ENCODE data around the gene TTLL11.

TTLL11 gene

DNA sequence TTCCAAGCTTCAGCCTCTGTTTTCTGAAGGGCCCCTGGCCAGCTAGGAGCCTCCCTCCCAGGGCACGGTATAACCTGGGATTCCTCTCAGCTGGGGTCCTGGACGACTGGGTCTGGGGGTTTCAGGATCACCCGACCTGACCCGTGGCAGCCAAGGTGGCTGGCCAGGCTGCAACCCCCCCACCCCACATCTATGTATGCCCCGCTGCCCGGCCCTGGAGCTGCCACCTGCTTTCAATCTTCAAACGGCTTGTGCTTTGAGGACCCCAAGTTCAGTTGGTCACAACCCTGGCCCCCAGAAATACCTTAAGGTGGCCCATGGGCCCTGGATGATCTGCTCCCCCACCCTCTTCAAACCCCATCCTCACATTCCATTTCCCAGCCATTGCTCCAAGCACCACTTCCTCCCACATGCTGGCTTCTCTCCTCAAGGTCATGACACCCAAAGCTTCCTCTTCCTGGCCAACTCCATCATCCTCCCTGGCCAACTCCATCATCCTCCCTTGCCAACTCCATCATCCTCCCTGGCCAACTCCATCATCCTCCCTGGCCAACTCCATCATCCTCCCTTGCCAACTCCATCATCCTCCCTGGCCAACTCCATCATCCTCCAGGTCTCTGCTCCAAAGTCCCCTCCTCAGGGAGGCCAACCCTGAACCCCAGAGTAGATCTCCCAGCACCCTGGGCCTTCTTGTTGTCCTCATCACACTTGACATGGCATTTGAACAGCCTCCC lies 17.2 kb upstream of the TTLL11 start:
- no peak for DNase-seq (ENCODE audit: low spot score)

DNA sequence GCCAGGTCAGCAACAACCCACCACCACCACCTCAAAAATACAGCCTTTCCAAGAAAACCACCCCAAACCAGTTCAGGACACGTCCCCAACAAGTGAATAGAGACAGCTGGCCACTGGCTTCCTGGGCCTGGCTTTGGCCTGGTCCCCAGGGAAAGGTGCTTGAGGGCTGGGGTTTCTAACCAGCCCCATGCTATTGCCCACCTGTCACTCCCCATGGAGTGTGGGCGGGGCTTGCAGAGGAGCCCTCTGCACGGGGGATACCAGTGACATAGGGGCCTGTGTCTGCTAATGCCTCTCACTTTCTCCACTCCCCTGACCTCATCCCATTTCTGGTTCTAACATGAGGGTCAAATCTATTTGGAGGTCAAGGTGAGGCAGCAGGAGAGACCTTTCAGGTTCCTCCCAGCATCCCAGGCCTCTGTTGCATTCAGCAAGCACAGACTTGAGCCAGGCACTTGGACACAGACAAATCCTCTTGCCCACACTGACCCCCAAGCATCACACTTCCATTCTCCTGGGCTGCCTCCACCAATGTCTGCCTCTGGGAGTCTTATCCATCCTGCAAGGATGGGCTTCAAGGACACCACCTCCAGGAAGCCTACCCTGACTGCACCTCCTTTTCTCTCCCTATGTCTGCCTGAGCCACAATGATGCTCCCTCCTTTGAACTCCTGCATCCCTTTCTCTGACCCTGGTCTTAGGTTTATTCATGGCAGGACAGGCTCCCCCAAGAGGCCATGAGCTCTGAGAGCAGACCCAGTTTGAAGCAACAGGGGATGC lies 16.1 kb upstream of the TTLL11 start:
- DNase-seq (ENCODE audit: low spot score) = no peak

DNA sequence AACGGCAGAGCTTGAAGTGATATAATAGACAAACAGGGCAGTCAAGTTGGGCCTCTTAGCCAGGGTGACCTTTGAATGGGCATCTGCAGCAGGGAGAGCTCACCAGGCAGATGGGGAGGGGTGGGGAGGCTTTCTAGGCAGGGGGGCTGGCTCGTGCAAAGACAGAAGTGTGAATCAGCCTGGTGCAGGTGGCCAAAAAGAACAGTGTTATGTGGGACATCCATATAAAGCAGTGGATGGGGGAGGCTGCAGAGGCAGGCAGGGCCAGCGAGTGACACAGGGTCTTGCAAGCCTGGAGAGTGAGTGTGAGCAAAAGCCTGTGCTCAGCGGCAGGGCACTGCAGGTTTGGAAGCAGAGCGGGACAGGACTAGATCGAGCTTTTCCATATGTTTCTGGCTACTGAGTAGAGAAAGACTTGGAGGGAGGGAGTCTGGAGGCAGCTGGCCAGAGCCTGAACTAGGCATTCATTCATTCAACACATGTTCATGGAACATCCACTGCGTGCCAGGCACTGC lies 14.2 kb upstream of the TTLL11 start:
- no peak for DNase-seq (ENCODE audit: low spot score)

DNA sequence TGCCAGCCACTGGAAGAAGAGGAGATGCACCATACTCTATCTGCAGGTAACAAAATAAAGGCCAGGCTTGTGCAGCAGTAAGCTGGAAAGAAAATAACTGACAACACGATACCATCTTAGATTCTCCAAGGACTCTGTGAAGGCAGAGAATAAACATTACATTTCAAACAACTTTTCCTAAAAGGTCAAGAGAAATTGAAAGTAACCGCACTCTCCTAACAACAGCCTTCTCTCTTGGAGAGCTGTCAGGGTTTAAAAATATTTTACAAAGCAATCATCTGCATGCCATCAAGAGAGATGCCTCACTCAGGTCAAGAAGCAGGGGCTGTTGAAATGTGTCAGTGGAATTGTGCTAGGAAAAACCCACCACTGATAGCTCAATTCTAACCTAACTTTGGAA lies 13.5 kb upstream of the TTLL11 start:
- no peak for DNase-seq (ENCODE audit: low spot score)

DNA sequence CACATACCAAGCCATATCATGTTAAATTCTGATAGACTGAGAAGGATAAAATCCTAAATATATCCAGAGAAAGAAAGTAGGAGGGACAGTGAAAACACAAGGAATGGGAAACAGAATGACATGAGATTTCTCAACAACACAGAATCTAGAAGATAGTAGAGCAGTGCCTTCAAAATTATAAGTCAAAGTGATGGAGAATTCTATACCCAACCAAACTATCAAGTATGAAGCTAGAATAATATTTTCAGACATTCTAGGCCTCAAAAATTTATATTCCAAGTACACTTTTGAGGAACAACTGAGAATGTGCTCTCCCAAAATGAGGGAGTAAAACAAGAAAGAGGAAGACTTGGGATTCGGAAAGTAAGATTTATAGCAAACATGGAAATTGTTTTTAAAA lies 10.9 kb upstream of the TTLL11 start:
- no peak for DNase-seq (ENCODE audit: low spot score)

DNA sequence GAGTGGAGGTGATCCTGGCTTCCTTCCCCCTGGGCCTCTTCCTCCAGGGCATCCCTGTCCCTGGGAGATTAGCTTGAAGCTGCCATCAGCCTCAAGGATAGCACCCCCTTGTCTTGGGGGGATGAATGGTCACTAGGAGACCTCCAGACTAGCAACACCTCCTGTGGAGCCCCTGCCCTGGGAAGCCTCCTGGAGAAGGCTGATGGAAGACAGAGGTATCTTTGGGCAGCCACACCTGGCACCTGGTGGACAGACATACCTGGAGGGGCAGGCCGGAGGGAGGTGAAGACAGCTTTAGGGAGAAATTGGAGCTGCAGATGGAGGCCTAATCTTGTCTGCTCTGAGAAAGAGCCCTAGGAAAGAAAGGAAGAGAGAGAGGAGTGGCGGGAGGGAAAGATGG lies 9.0 kb upstream of the TTLL11 start:
- DNase-seq (ENCODE audit: low spot score) = no peak

DNA sequence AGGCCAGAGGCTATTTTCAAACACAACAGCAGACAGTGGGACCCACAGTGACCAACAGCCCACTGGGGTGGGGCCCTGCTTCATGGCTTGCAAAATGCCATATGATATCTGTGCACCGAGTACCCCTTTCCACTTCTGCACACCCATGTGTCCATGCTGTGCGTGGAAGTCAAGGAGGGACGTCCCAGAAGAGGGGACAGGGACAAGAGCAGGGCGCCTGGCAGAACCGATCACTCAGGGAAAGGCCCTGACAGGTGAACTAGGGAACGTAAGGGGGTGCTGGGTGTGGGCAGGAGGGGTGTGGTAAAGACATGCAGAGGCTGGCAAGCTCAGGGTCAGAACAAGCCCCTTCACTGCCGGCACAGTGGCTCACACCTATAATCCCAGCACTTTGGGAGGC lies 7.6 kb upstream of the TTLL11 start:
- no peak for DNase-seq (ENCODE audit: low spot score)

DNA sequence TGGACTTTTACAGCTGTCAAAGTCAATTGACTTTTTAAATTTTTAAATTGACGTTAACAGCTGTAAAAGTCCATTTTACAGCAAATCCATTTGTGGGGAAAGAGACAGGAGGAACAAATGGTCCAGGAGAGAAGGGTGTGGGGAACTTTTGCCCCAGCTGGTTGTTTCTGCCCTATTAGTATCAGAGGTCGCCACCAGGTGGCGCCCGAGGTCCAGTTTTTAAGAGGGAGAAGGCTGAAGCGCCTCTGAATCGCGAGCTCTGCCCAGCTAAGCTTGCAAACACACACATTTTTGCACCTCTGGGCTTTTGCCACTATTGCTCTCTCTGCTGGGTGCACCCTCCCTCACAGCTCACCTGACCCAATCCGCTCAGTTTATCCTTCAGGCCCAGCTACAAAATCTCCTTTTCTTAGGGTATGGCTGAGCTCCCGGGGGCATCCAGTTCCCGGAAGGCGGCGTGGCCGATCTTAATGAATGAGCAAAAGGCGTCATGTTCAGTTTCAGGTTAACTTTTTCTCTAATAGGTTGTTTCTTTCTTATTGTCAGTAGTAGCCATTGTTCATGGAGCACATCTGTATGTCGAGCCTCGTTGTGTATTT lies 6.3 kb upstream of the TTLL11 start:
- DNase-seq (ENCODE audit: low spot score) = peak; percentile 86

DNA sequence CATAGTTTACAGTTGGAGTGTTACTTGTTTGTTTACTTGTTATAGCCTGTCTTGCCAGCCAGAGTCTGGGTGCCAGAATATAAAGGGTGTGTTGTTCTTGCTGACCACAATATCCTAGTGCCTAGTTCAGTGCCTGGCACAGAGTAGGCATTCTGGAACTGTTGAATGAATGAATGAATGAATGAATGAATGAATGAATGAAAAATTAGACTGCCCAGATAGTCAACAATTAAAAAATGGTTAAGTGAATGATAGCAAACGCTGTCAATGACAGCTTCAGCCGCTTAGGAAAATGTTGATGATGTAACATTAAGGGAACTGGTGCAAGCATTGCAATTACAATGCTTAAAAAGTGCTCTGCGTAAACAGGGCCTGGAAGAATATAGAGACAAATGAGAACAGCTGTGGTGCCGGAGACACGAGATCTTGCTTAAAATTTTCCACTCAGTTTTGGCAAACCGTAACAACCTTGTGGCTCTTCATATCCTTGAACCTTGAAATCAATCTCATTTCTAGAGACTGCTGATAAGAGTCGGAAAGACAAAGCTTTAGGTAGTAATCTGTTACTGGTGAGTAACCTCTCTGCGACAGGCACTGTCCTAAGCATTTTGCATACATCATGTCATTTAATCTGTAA lies 4.7 kb upstream of the TTLL11 start:
- no peak for DNase-seq (ENCODE audit: low spot score)

DNA sequence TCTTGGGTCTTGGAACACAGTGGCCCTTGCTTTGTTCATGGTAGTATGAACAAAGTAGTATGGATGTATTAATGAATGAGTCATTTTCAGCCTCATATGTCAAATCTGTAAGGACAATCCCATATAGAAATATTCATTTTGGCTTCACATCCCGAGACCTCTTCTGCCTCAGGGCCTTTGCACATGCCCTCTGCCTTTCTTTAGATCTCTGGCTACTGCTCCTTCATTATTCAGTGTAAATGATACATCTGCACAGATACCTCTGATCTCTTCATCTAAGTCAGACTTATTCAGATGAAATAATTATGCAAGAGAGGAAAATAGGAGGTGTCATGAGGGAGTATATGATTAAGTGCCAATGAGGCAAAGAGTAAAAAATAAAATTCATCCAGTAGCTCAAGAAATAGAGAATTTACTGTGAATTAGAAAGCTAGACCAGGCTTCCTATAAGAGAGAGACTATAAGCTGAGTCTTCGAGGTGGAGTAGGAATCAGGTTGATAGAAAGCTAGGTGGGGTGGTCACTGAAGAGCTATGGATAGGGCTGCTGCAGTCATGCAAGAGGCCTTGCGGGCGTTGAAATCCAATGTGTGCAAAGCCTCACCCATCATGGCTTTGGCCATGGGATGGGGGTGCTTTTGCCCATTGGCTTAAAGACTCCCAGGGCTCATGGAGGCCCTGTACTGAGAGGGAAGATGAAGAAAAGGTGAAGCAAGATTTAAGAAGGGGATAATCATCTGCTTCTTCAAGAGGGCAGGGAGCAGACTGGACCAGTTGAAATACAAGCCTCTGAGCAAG lies 3.7 kb upstream of the TTLL11 start:
- DNase-seq (ENCODE audit: low spot score) = no peak

DNA sequence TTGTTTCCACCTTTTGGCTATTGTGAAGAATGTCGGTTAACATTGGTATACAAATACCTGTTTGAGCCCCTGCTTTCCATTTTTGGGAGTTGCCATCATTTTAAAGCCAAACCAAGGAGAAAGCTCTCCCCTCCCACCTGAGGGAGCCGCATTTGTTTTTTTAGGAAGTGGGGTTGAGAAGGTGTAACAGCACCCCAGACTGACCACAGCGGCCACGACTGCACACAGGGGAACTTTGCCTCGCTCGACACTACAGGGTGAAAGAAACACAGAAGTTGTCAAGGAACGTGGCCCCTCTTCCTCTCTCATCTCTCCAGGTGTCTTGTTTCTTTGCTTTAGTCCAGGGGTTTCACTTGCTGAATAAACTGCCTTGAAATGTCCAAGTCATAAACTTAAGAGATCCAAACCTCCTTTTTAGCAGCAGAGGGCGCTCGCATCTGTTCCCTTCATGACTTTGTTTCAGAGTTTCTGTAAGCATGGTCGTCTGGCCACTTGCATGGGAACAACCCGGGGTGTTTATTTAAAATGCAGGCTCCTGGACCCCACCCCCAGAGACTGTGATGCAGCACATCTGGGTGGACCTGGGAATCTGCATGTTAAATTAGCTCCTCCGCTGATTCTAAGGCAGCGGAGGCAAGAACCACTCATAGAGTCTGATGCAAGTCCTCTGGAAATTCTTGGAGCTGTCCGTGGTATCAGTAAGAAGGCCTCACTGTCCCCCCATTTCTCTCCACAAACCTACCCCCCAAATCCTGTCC lies 2.1 kb upstream of the TTLL11 start:
- no peak for DNase-seq (ENCODE audit: low spot score)

DNA sequence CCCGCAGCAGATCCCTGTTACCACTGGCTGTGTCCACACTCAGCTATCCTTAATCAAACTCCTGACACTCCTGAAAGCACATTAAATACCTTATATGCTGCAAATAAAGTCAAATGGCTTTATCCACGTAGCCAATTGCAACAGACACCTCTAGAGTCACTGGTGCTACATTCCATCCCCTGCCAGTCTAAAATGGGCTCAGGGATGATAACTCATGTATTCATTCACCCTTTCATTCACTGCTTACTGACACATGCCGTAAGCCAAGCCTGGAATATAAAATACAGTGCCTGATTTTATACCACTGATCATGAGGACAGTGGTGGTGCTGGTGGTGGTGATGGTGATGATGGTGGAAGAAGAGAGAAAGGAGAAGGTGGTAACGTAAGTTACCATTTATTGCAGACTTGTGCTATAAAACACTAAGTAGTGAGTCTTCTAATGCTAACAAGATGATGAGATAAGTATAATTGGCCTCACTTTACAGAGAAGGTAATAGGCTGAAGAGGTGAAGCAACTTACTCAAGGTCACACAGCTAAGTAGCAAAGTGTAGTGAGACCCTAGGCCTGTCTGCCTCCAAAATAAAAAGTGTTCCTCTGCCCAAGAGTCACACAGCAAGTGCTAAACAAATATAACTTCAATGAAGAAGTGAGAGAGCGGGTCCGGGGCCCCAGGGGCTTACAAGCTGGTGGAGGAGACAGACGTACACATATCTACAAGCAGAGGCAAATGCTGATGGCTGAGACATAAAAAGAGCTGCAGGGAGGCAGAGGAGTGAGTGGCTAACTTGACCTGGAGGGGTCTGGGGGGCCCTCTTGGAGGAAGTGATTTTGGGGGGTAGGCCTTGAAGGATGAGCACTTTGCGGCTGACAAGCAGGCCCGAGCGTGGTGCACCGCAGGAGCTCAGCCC lies 1.2 kb downstream of the TTLL11 start:
- DNase-seq (ENCODE audit: low spot score) = no peak

DNA sequence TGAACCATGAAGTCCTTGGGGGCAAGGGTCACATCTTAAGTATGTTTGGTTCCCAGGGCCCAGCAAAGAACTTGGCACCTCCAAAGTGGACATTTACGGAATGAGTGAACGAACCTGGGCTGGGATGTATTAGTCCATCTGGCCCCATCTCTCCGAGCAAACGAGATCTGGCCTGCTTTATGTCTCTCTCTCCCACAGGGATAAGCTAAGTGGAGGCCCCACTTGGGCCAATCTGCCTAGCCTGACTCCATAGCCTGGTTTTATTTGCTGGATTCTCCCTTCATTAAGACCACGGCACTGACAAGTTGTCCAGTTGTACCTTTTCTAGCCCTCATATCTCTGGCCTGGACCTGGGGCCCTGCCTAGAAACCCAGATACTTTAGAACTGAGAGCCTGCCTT lies 2.1 kb downstream of the TTLL11 start:
- DNase-seq (ENCODE audit: low spot score) = no peak

DNA sequence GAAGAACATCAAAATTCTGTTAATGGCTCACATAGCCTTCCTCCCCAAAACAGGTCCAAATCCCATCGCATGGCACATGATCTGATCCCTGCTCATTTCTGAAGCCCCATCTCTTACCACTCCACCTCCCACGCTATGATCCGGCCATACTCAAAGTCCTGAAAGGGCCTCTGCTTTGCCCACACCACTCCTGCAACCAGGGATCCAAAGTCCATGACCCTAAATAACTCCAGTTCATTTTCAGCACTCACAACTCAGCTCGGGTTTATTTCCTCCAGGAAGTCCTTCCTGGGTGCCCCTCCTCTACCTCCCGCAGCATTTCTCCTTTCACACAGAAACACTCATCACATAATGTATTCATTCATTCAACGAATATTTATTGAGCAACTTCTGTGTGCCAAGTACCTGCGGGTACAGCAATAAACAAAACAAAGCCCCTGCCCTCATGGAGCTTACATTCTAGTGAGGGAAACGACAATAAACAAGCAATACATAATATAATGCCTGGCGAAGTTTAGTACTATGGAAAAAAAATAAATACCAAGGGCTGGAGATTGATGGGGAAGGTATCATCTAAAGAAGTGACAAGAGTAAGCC lies 2.7 kb downstream of the TTLL11 start:
- no peak for DNase-seq (ENCODE audit: low spot score)

DNA sequence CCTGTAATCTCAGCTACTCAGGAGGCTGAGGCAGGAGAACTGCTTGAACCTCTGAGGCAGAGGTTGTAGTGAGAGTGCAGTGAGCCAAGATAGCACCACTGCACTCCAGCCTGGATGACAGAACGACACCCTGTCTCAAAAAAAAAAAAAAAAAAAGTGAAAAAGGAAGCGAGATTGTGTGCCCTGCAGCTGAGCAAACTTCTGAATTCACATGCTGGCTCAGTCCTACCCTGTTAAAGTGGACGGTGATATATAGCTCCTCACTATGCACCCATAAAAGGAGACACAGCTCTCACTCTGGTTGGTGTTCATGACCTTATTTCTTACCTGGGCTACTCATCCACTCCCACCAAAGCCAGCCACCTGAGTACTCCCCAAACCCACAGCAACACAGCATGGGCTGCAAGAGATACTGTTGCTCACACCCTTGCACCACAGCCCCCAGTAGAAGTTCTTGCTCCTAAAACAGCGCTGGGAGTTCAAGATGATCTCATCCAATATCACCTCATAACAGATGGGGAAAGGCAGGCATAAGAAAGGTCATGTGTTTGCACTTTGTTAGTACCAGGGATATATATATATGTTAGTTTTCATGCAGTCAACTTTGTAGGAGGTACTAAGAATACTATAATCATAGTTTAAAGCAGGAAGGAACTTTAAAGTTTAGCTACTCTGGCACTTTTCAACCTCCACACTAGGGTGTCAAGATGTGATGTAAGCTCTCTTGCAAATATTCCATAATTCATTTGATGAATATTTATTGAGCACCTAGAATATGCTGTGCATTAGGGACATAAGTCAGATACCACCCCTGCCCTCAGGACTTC lies 4.0 kb downstream of the TTLL11 start:
- DNase-seq (ENCODE audit: low spot score) = no peak

DNA sequence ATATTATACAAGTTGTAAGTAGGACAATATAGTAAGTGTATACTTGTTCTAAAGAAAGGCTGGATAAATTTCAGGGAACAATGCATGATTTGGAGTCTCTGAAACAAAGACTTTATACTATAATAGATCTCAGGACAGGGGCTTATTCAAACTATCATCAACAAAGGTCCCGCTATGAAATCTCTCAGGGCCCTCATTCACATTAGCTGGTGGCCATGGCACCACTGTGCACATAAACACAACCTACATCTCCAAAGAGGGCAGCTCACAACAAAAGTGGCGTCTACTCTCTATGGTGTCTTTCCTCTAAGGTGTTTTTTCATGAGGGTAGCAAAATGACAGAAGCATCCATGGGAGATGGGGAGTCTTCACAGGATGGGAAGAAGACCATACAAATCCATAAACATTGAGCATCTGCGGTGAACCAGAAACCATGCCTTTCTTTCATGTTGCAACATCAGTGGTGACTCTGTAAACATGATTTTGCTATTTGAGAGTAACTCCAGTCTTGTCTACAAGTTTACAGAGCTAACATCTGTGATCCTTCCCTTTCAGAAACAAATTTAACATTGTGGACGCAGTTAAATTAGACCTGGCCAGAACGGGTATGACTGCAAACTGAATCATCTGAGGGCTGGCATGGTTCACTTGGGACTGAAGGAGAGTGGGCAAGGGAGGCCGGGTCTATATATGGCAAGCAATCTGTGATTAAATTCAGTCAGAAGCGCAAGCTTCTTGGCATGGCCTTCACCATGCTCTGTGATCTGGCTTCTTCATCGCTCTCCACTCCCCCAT lies 5.5 kb downstream of the TTLL11 start:
- DNase-seq (ENCODE audit: low spot score) = no peak

DNA sequence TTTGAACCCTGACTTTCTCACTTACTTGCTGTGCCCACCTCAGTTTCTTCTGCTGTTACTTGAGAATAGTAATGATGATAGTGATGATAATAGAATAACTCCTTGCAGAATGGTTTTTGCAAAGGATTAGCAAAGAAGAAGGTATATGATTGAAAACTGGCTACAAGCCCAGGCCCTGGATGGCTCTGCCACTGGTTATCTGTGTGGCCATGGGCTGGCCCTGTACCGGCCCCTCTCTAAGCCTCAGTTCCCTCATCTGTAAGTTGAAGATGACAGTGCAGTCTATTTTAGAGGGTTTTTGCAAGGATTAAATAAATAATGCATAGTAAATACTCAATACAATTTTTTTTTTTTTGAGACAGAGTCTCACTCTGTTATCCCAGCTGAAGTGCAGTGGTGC lies 6.2 kb downstream of the TTLL11 start:
- no peak for DNase-seq (ENCODE audit: low spot score)

DNA sequence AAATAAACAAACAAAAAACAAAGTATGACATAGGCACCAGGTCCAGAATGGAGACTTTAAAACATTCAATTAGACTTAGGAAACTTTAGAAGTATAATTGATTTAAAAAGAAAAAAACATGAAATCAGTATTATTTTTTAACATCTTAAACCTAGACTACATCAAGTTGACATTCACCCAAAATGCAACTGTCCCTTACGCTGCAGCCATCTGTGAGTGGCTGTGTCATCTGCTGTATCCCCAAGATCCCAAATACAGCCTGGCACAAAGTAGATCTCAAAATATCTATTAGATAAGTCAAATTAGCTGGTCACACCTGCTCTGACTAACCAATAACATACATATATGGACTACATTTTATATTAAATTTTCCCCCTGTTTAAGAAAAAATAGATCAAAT lies 7.8 kb downstream of the TTLL11 start:
- no peak for DNase-seq (ENCODE audit: low spot score)
